HG02759 (cell line): Measurements from ENCODE around the gene SNX15.
A peak's percentile ranks its signal among the peaks of the same experiment; 100 is the strongest.
"Not testable (repeated sequence)": the region's sequence is repeated elsewhere in the genome, so short reads cannot be mapped to it uniquely, and the experiment has no call there.

Experiments
- ATAC-seq: cut with Tn5 transposase; IDR thresholded peaks from one replicate; pipeline ENCODE4 v1.9.1; 2021; ENCODE audit warnings: mild to moderate bottlenecking, moderate library complexity; ENCODE audit not compliant: unreplicated experiment

Gene SNX15

GRCh38 chr11:65014726-65015227 is 12.5 kb upstream of the SNX15 start:
- ATAC-seq: no peak

GRCh38 chr11:65016705-65017104 is 10.5 kb upstream of the SNX15 start:
- no peak for ATAC-seq

GRCh38 chr11:65017937-65018336 is 9.3 kb upstream of the SNX15 start:
- ATAC-seq: no peak

- no peak for ATAC-seq
These were observed 7.4 kb upstream of the SNX15 start for GRCh38 chr11:65019824-65020223.

- ATAC-seq: no peak
These were observed 6.2 kb upstream of the SNX15 start for GRCh38 chr11:65021003-65021402.

- no peak for ATAC-seq
These were observed 5.7 kb upstream of the SNX15 start for GRCh38 chr11:65021509-65021908.

GRCh38 chr11:65023502-65023901 is 3.7 kb upstream of the SNX15 start:
- ATAC-seq: not testable (repeated sequence)

- no peak for ATAC-seq
These were observed 429 bp upstream of the SNX15 start for GRCh38 chr11:65026810-65027209.

GRCh38 chr11:65032216-65032615 is 5.0 kb downstream of the SNX15 start:
- ATAC-seq: no peak

GRCh38 chr11:65034423-65034822 is 7.2 kb downstream of the SNX15 start:
- ATAC-seq: no peak

GRCh38 chr11:65035579-65035978 is 8.3 kb downstream of the SNX15 start:
- ATAC-seq: no peak

- no peak for ATAC-seq
These were observed 9.7 kb downstream of the SNX15 start for GRCh38 chr11:65036931-65037330.

GRCh38 chr11:65040520-65040846 is 13.2 kb downstream of the SNX15 start:
- no peak for ATAC-seq

- ATAC-seq: peak; percentile 87
These were observed 13.8 kb downstream of the SNX15 start, which contains the start of gene SAC3D1 for GRCh38 chr11:65040847-65041622. SAC3D1 (plus strand) TSS chr11:65041210; CDS start chr11:65041293, 83 bp downstream.

- ATAC-seq: no peak
These were observed 15.7 kb downstream of the SNX15 start for GRCh38 chr11:65042891-65043290.

GRCh38 chr11:65043881-65044501 is 16.8 kb downstream of the SNX15 start:
- no peak for ATAC-seq

- ATAC-seq: no peak
These were observed 17.8 kb downstream of the SNX15 start for GRCh38 chr11:65045061-65045460.

- no peak for ATAC-seq
These were observed 18.5 kb downstream of the SNX15 start for GRCh38 chr11:65045728-65046127.

GRCh38 chr11:65047581-65048422 is 20.6 kb downstream of the SNX15 start:
- ATAC-seq: no peak

GRCh38 chr11:65051398-65051858 is 24.2 kb downstream of the SNX15 start:
- no peak for ATAC-seq

- no peak for ATAC-seq
These were observed 26.7 kb downstream of the SNX15 start for GRCh38 chr11:65053827-65054508.
